Fibroblast of lung (primary cell): ENCODE results near the gene C15orf40.

Source experiments
- EZH2 ChIP-seq: IDR thresholded peaks from 2 replicates; pipeline ENCODE4 v1.5.1; 2012; ENCODE audit warnings: low read length, control low read depth, mild to moderate bottlenecking; ENCODE audit errors: missing control alignments
- TF ChIP-seq, protein P1 (sequence below), 2 donors: IDR thresholded peaks in 1 of 2; conservative IDR thresholded peaks in 1 of 2; 1 replicate in 1 of 2; 2 replicates in 1 of 2; pipeline ENCODE4 v1.5.1; 2011 to 2012; ENCODE audit warnings: low read length in 2 of 2, control low read depth in 1 of 2, inconsistent platforms in 1 of 2, low read depth in 1 of 2, mild to moderate bottlenecking in 1 of 2

DNA sequence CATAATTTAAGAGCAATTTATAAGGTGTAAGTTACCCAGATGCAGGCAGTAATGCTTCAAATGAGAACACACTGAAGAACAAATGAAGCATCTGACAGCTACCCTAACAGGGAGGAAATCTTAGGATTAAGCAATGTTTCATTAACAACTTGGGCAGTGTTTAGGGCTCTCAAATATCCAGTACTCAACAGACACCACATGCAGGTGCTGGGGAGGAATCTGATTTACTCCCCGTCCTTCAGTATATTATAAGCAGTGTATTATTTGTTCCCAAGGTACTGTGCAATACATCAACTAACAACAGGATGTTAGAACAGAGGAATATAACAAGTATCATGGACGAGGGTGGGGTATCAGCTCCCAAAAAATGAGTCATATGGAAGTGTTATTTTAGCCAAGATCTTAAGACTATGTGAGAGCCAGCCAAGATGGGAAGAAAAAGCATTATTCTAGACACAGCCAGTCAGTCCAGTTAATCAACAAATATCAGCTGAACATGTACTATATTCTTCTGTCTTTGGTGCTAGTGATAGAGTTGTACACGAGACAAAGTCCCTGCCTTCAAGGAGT lies 35.2 kb upstream of the C15orf40 start:
- TF ChIP-seq, protein P1, sequence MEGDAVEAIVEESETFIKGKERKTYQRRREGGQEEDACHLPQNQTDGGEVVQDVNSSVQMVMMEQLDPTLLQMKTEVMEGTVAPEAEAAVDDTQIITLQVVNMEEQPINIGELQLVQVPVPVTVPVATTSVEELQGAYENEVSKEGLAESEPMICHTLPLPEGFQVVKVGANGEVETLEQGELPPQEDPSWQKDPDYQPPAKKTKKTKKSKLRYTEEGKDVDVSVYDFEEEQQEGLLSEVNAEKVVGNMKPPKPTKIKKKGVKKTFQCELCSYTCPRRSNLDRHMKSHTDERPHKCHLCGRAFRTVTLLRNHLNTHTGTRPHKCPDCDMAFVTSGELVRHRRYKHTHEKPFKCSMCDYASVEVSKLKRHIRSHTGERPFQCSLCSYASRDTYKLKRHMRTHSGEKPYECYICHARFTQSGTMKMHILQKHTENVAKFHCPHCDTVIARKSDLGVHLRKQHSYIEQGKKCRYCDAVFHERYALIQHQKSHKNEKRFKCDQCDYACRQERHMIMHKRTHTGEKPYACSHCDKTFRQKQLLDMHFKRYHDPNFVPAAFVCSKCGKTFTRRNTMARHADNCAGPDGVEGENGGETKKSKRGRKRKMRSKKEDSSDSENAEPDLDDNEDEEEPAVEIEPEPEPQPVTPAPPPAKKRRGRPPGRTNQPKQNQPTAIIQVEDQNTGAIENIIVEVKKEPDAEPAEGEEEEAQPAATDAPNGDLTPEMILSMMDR (conservative IDR thresholded peaks at IDR 0.05 in 1 of 2, IDR thresholded peaks at IDR 0.05 in 1 of 2; ENCODE audit: low read depth in 1 of 2, low read length in 2 of 2), result no peak
- no peak for TF ChIP-seq EZH2
